HG03060 (cell line): ENCODE results near the gene BMP7.
"Not testable (repeated sequence)": the region's sequence is repeated elsewhere in the genome, so short reads cannot be mapped to it uniquely, and the experiment has no call there.

ENCODE experiments used
- ATAC-seq: cut with Tn5 transposase; IDR thresholded peaks from one replicate; pipeline ENCODE4 v1.9.1; 2021; ENCODE audit warnings: low read depth, moderate number of reproducible peaks; ENCODE audit not compliant: unreplicated experiment

The BMP7 gene

GRCh38 chr20:57252559-57253162 lies 13.8 kb downstream of the BMP7 start:
- no peak for ATAC-seq

- ATAC-seq: no peak
Measured at GRCh38 chr20:57251949-57252348, 14.5 kb downstream of the BMP7 start.

DNA sequence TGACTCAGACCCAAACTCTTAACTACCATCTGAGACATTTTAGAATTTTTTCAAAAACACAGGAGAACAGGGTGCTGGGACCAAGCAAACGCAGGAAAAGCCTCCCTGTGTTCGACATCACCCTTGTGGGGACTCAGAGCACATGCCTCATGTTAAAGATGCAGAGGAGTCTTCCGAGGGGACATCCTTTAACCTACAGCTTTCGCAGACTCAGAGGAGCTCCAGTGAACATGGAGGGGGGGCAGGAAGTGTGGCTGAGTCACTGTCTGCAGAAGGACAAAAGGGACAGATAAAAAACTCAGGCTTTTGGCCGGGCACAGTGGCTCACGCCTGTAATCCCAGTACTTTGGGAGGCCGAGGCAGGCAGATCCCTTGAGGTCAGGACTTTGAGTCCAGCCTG lies 15.1 kb downstream of the BMP7 start:
- ATAC-seq: no peak

- no peak for ATAC-seq
Measured at GRCh38 chr20:57250607-57251343, 15.7 kb downstream of the BMP7 start.

GRCh38 chr20:57249772-57250171 lies 16.7 kb downstream of the BMP7 start:
- ATAC-seq: no peak

DNA sequence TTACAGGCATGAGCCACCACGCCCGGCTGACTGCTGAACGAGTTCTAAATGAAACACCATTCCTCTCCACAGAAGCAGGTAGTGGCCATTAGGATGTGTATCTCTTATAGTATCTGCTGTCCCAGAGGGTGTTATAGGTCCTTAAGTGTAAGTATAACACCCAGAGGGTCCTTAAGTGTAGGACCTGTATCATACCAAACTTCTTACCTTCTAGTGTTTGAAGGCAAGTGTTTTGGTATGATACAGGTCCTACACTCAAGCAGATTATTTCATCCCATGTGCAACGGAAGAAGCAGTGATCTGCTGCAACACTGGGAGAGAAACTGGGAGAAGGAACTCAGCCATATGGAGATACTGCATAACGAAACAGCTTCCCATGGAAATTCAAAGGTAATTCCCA lies 17.4 kb downstream of the BMP7 start:
- ATAC-seq: no peak

- no peak for ATAC-seq
Measured at GRCh38 chr20:57248132-57248797, 18.2 kb downstream of the BMP7 start.

DNA sequence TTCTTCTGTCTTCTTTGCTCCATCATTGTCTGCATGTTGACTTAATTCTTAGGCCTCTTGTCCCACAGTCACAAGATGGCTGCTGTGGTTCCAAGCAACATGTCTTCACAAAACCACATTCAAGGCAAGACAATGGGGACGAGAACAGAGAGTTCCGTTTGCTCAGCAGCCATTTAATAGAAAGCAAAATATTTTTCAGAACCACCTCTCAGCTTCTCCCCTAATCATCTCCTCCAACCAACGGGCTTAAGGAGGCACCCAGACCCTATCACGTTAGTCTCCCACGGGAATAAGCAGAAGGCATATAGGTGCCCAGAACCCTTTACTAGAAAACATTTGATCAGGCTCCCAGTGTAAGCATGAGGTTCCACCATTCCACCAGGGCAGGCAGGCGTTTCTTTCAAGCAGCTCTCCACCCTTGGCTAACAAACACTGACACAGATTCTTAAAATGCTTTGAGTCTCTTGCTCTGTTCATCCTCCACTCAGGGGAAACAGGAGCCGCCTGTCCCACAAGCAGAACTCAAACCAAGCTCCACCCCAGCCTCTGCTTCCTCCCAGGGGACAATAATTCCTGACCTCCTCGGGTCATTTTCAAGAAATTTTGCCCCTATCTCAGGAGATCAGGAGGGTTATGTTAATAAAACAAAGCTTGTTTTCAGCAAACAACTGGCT lies 19.0 kb downstream of the BMP7 start:
- no peak for ATAC-seq

DNA sequence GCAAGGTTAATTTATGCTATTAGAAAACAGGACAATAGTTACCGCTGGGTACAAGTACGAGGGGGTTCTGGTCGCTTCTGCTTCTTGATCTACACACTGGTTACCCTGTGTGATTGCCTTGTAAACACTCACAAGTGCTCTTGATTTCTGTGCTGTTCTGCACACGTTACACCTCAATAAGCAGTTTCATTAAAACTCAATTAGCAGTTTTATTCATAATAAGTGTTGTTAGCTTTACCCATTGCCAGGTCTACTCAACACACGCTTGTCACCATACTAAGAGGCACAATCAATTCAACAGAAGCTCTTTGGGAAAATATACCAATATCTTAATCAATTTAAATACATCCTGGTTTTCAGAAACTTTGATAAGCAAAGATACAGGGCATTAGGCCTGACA lies 20.4 kb downstream of the BMP7 start:
- no peak for ATAC-seq

GRCh38 chr20:57244627-57245214 lies 21.7 kb downstream of the BMP7 start:
- no peak for ATAC-seq

- no peak for ATAC-seq
Measured at GRCh38 chr20:57244221-57244585, 22.2 kb downstream of the BMP7 start.

DNA sequence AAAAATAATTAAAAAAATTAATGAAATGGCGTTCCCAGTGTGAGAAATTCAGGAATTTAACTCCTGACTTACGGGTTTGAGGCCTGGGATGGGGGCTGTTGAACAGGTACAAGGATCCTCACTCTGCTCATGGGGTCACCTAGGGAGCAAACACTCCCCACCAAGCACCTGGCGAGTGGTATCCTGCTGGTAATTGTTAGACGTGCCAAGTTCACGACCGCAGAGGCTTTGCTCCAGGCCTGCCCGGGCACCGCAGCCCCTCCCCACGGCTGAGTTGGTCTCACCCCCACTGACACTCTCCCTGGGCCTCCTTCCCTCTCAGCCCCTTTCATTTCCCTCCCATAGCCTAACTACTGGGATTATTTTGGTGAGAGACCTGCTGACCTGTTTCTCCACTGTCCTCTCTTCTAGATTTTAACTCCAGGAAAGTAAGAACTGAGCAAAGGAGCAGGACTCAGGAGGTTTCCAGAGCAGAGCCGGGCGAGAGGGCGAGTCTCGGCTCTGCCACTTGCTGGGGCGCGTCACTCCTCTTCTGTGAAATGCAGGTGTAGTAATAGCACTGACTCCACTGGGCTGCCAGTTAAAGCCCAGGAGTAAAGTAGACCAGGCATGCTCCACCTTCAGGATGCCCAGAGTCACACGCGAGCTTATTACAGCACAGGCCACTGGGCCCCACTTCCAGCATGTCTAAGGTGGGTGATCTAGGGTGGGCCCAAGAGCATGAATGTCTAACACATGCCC lies 22.8 kb downstream of the BMP7 start:
- ATAC-seq: no peak

GRCh38 chr20:57242414-57242813 lies 24.0 kb downstream of the BMP7 start:
- ATAC-seq: no peak

GRCh38 chr20:57241363-57241991 lies 25.0 kb downstream of the BMP7 start:
- ATAC-seq: no peak

- no peak for ATAC-seq
Measured at GRCh38 chr20:57240581-57241362, 25.7 kb downstream of the BMP7 start.

GRCh38 chr20:57239725-57240124 lies 26.7 kb downstream of the BMP7 start:
- ATAC-seq: not testable (repeated sequence)

DNA sequence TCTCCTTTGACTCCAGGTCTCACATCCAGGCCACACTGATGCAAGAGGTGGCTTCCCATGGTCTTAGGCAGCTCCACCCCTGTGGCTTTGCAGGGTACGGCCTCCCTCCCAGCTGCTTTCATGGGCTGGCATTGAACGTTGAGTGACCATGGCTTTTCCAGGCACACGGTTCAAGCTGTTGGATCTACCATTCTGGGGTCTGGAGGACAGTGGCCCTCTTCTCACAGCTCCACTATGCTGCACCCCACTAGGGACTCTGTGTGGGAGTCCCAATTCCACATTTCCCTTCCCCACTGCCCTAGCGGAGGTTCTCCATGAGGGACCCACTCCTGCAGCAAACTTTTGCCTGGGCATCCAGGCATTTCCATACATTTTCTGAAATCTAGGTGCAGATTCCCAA lies 27.1 kb downstream of the BMP7 start:
- ATAC-seq: not testable (repeated sequence)

GRCh38 chr20:57238089-57238488 lies 28.4 kb downstream of the BMP7 start:
- ATAC-seq: no peak

GRCh38 chr20:57237585-57237953 lies 28.9 kb downstream of the BMP7 start:
- no peak for ATAC-seq
